Spleen (tissue), 11 donors: ENCODE measurements around the gene CTSG. TPM values are rescaled to one million over a fixed set of nuclear protein-coding genes. Genes with fewer than 3 reads are reported as not detected.
A peak's percentile ranks its signal among the peaks of the same experiment; 100 is the strongest.
"Not testable (repeated sequence)": the region's sequence is repeated elsewhere in the genome, so short reads cannot be mapped to it uniquely, and the experiment has no call there.

ENCODE experiments used
- DNase-seq: peaks from one replicate; pipeline ENCODE4 v3.0.0-alpha.2; 2020
- H3K27ac ChIP-seq, 8 donors: fragments of 200-600 bp; sonication (generic) in 7 of 8; 1 replicate in 4 of 8; 2 replicates in 4 of 8; pipeline versions ENCODE4 v1.5.0 to v1.8.0; 2016 to 2021; ENCODE audit warnings: inconsistent platforms in 4 of 8, mild to moderate bottlenecking in 4 of 8, moderate library complexity in 1 of 8
- H3K27me3 ChIP-seq, 7 donors: fragments of 200-600 bp; sonication (generic) in 6 of 7; replicated peaks in 1 of 7; 1 replicate in 4 of 7; 2 replicates in 3 of 7; pipeline versions ENCODE4 v1.5.0 to v1.8.0; 2016 to 2021; ENCODE audit warnings: inconsistent platforms in 3 of 7, mild to moderate bottlenecking in 1 of 7
- H3K36me3 ChIP-seq, 6 donors: fragments of 200-600 bp; sonication (generic) in 5 of 6; 1 replicate in 4 of 6; 2 replicates in 2 of 6; pipeline versions ENCODE4 v1.5.0 to v1.8.0; 2016 to 2021; ENCODE audit warnings: inconsistent platforms in 2 of 6
- H3K4me1 ChIP-seq, 6 donors: fragments of 200-600 bp; sonication (generic) in 5 of 6; 1 replicate in 3 of 6; 2 replicates in 3 of 6; pipeline versions ENCODE4 v1.5.0 to v1.8.0; 2016 to 2021; ENCODE audit warnings: inconsistent platforms in 3 of 6
- H3K4me3 ChIP-seq, 8 donors: fragments of 200-600 bp; sonication (generic) in 7 of 8; 1 replicate in 4 of 8; 2 replicates in 4 of 8; pipeline versions ENCODE4 v1.5.0 to v1.8.0; 2016 to 2021; ENCODE audit warnings: inconsistent platforms in 4 of 8, mild to moderate bottlenecking in 4 of 8, moderate library complexity in 2 of 8
- H3K9me3 ChIP-seq, 8 donors: fragments of 200-600 bp; sonication (generic) in 7 of 8; 1 replicate in 4 of 8; 2 replicates in 4 of 8; pipeline versions ENCODE4 v1.5.0 to v1.8.0; 2016 to 2021; ENCODE audit warnings: inconsistent platforms in 4 of 8
- CTCF ChIP-seq, 11 experiments: fragments of 200-600 bp in 7 of 11; fragments of 450-650 bp in 4 of 11; sonication (generic) in 4 of 11; IDR thresholded peaks in 8 of 11; conservative IDR thresholded peaks in 3 of 11; 1 replicate in 7 of 11; 2 replicates in 4 of 11; pipeline versions ENCODE4 v1.4.0 to v1.8.0; 2016 to 2021; ENCODE audit warnings: antibody characterized with exemption in 11 of 11, inconsistent platforms in 4 of 11, mild to moderate bottlenecking in 1 of 11
- POLR2A ChIP-seq, 3 donors: fragments of 450-650 bp; IDR thresholded peaks; one replicate each; pipeline ENCODE4 v1.5.1; 2017; ENCODE audit warnings: antibody characterized with exemption in 3 of 3, mild to moderate bottlenecking in 1 of 3
- POLR2AphosphoS5 ChIP-seq, 3 donors: sonication (generic); formaldehyde crosslinking; IDR thresholded peaks; one replicate each; pipeline ENCODE4 v1.5.1; 2017; ENCODE audit warnings: antibody characterized with exemption in 3 of 3
- WGBS, 5 donors: extraction: QIAGEN DNeasy Blood & Tissue Kit in 3 of 5; methylation state at CpG; one replicate each; pipeline versions ENCODE4 v1.1.5 to v1.1.7; 2013 to 2018; 5-methylcytosine and 5-hydroxymethylcytosine counted together
- intact Hi-C: fragments of 100-400 bp; cut with DNase I; formaldehyde crosslinking; loops from one replicate; pipeline ENCODE4 v1.15.0; 2023; ENCODE audit warnings: low total_unique reads
- polyA plus RNA-seq, 3 donors: library from polyadenylated mRNA; stranded (reverse); fragments of 200-250 nt; gene quantifications; one replicate each; pipeline ENCODE4 v1.2.1, GENCODE V29; 2013
- total RNA-seq, 7 donors: library from RNA; depleted of rRNA in 3 of 7; stranded (reverse); fragments of >200 nt in 3 of 7; fragmentation: NEBNext Ultra II Directional in 4 of 7; extraction: Animal tissue kit (Norgen Biotek cat#: 25700) in 4 of 7; gene quantifications; one replicate each; pipeline versions ENCODE4 v1.1.0 to v1.2.1, GENCODE V29; 2016 to 2021
- donor health status: healthy with polysubstance abuse.
- donor health status: DM: no; HTN: no; CAD: no; lungs with moderate emphysema.
- donor health status: DM: no; HTN: no; CAD: no.
- donor health status: Bipolar disorder and iron deficiency.
- donor health status: healthy.
- donor health status: DM: no; HTN: no; CAD: no.
- donor health status: DM: yes; HTN: yes; CAD: no.

Gene CTSG
- total and polyA plus RNA-seq, 10 donors = 0.74 to 53.1 (median 5.1) TPM

DNA sequence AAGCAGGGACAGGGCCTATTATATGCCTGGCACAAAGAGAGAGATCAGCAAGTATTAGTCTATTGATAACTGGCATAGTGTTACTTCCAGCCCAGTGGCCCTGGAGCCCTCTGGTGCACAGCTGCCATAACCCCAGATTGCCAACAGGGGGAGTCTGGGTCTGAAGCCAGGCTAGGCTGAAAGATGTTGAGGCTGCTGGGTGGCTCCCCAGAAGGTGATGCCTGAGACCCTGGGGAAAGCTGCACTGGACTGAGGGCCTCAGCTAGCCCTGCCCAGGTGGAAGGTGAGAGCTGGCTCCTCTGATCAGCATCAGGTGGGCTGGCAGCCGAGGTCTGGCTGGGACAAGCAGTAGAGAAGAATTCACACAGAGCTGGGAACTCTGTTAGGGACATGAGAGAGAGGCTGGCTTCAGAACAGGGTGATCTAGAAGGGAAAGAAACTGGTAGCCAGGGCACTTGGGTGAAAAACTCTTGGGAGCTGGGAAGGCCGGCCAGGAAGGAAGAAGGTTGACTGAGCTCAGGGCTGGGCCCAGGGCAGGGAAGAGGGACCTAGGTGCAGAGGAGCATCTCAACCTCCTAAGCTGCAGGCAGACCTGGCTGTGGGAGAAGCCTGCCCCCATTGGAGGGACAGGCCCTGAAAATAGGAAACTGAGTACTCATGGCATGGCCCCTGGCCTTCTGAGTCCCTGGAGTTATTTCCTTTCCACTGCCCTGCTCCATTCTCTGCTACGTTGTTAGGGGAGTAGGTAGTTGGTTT is 29.6 kb upstream of the CTSG start:
- intact Hi-C loops = loop anchor here (5.0 kb wide), 1 partner anchor 77 kb away; no protein-coding TSS in a partner anchor
- 55 to 68% (median 63%) methylated on average over 3 of the region's 3 CpGs for WGBS, 5 donors
- peak; percentile 87 for DNase-seq
- Histone ChIP-seq H3K27me3 (no peaks in the 10 kb centered on the region), H3K9me3 (no peaks in the 10 kb centered on the region), H3K4me3 (no peak overlapping the region), H3K4me1 (peaks cover 0 to 41% (median 31%) of the 10 kb centered on the region in 6 donors), H3K36me3 (no peaks in the 10 kb centered on the region), H3K27ac (peak overlapping the region in 3 of 8 donors; percentile 61 to 77 (median 63))
- TF ChIP-seq CTCF (IDR thresholded peaks at IDR 0.05 in 8 of 11, conservative IDR thresholded peaks at IDR 0.05 in 3 of 11) (peak; percentile 50 to 88 (median 76)), POLR2AphosphoS5 (IDR thresholded peaks at IDR 0.05) (no peak)

GRCh38 chr14:24597403-24597802 is 21.4 kb upstream of the CTSG start:
- Histone ChIP-seq H3K9me3 (peaks cover 0 to 58% (median 39%) of the 10 kb centered on the region in 8 donors), H3K36me3 (no peaks in the 10 kb centered on the region), H3K27ac (no peak overlapping the region), H3K4me3 (no peak overlapping the region), H3K4me1 (no peaks in the 10 kb centered on the region), H3K27me3 (no peaks in the 10 kb centered on the region)
- no peak for TF ChIP-seq POLR2A (IDR thresholded peaks at IDR 0.05)
- no peak for TF ChIP-seq CTCF (IDR thresholded peaks at IDR 0.05 in 8 of 11, conservative IDR thresholded peaks at IDR 0.05 in 3 of 11)
- TF ChIP-seq POLR2AphosphoS5 (IDR thresholded peaks at IDR 0.05) = no peak
- no peak for DNase-seq
- intact Hi-C loops = no loop called here

DNA sequence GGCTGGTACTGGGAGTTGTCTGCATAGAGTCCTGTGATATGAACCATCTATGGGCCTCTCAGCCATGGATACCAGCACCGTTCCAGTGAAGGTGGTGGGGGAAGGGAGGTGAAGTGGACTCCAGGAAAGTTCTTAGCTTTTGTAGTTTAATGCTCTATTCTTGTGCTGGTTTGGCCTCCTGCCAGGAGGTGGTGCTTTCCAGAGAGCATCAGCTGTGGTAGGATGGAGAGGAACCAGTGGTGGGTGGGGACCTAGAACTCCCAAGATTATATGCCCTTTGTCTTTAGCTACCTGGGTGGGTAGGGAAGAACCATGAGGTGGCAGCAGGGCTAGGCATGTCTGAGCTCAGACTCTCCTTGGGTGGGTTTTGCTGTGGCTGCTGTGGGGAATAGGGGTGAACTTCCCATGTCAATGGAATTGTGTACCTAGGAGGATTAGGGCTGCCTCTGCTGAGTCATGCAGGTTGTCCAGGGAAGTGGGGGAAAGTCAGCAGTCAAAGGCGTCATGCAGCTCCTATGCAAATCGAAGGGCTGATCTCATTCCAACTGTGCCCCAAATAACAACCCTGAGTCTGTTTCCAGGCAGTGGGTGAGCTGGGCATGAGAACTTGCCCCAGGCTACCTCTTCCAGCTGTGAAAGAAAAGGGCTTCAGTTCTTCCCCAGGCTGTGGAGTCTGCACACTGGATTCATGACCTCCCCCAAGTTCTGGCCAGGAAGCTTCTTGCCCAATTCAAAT is 19.2 kb upstream of the CTSG start:
- TF ChIP-seq POLR2AphosphoS5 (IDR thresholded peaks at IDR 0.05) = no peak
- TF ChIP-seq CTCF (IDR thresholded peaks at IDR 0.05 in 8 of 11, conservative IDR thresholded peaks at IDR 0.05 in 3 of 11) = no peak
- no peak for TF ChIP-seq POLR2A (IDR thresholded peaks at IDR 0.05)
- H3K4me3 ChIP-seq = no peak overlapping the region
- no peaks in the 10 kb centered on the region for H3K4me1 ChIP-seq
- H3K36me3 ChIP-seq = no peaks in the 10 kb centered on the region
- H3K9me3 ChIP-seq = peaks cover 0 to 60% (median 40%) of the 10 kb centered on the region in 8 donors
- intact Hi-C loops = no loop called here
- no peak overlapping the region for H3K27ac ChIP-seq
- H3K27me3 ChIP-seq = no peaks in the 10 kb centered on the region
- no peak for DNase-seq
- 79 to 88% (median 82%) methylated on average over 3 of the region's 3 CpGs for WGBS, 5 donors

DNA sequence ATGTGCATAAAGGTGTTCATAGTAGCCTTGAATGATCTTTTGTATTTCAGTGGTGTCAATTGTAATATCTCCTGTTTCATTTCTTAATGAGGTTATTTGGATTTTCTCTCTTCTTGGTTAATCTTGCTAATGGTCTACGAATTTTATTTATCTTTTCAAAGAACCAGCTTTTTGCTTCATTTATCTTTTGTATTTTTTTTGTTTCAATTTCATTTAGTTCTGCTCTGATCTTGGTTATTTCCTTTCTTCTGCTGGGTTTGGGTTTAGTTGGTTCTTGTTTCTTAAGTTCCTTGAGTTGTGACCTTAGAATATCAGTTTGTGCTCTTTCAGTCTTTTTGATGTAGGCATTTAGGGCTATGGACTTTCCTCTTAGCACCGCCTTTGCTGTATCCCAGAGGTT is 15.0 kb upstream of the CTSG start:
- H3K4me1 ChIP-seq, H3K36me3 ChIP-seq, H3K27ac ChIP-seq, DNase-seq, intact Hi-C loops, H3K4me3 ChIP-seq, H3K27me3 ChIP-seq: not testable (repeated sequence)
- WGBS, 5 donors = 72 to 93% (median 86%) methylated on average over 2 of the region's 2 CpGs
- H3K9me3 ChIP-seq = peaks cover 0 to 51% (median 33%) of the 10 kb centered on the region in 8 donors

GRCh38 chr14:24584402-24584801 is 8.4 kb upstream of the CTSG start:
- H3K36me3 ChIP-seq, H3K4me1 ChIP-seq, H3K4me3 ChIP-seq, DNase-seq, H3K27ac ChIP-seq, intact Hi-C loops, H3K27me3 ChIP-seq: not testable (repeated sequence)
- H3K9me3 ChIP-seq = peaks cover 0 to 35% (median 28%) of the 10 kb centered on the region in 8 donors
- 68 to 90% (median 78%) methylated on average over 3 of the region's 3 CpGs for WGBS, 5 donors
